Ishikawa (cell line): Measurements from ENCODE around the gene OXER1.

Experiments used
- CREB1 ChIP-seq: IDR thresholded peaks from 2 replicates; pipeline ENCODE4 v1.6.1; 2012; ENCODE audit warnings: low read depth
- MAX ChIP-seq: IDR thresholded peaks from 2 replicates; pipeline ENCODE4 v1.6.1; 2012
- TEAD4 ChIP-seq: IDR thresholded peaks from 2 replicates; pipeline ENCODE4 v1.6.1; 2012

GRCh38 chr2:42770288-42771131, 6.6 kb upstream of the OXER1 start:
- TF ChIP-seq TEAD4, result no peak
- TF ChIP-seq CREB1, result no peak
- no peak for TF ChIP-seq MAX
